ENCODE data around the gene TCEAL9. TPM values are rescaled to one million over a fixed set of nuclear protein-coding genes. Genes with fewer than 3 reads are reported as not detected.
A peak's percentile ranks its signal among the peaks of the same experiment; 100 is the strongest.

The TCEAL9 gene
- total RNA-seq, 3 donors from 2014 or later = 47.4 to 94.5 (median 92.8) TPM

- peaks cover 0 to 47% of the 10 kb centered on the region in 2 donors for H3K27me3 ChIP-seq
- H3K27ac ChIP-seq = no peak overlapping the region
- H3K9me3 ChIP-seq = no peaks in the 10 kb centered on the region
- DNase-seq (ENCODE audit: low spot score in 2 of 2) = no peak
- H3K36me3 ChIP-seq = no peaks in the 10 kb centered on the region
- no peak overlapping the region for H3K4me3 ChIP-seq
- H3K4me1 ChIP-seq = no peaks in the 10 kb centered on the region
- TF ChIP-seq POLR2AphosphoS5 (IDR thresholded peaks at IDR 0.05) (no peak), CTCF (IDR thresholded peaks at IDR 0.05) (no peak), POLR2A (IDR thresholded peaks at IDR 0.05) (no peak)
- intact Hi-C loops (cut with DNase I; ENCODE audit: low total_unique reads) = no loop called here
These were observed 13.2 kb downstream of the TCEAL9 start for GRCh38 chrX:103369479-103369878.

GRCh38 chrX:103372886-103373285, 16.6 kb downstream of the TCEAL9 start:
- DNase-seq (ENCODE audit: low spot score in 2 of 2) = no peak
- no peak overlapping the region for H3K27ac ChIP-seq
- H3K4me1 ChIP-seq = no peaks in the 10 kb centered on the region
- H3K9me3 ChIP-seq = no peaks in the 10 kb centered on the region
- no peaks in the 10 kb centered on the region for H3K36me3 ChIP-seq
- H3K27me3 ChIP-seq = peaks cover 0 to 43% of the 10 kb centered on the region in 2 donors
- intact Hi-C loops (cut with DNase I; ENCODE audit: low total_unique reads) = no loop called here
- TF ChIP-seq POLR2A (IDR thresholded peaks at IDR 0.05) (no peak), POLR2AphosphoS5 (IDR thresholded peaks at IDR 0.05) (no peak), CTCF (IDR thresholded peaks at IDR 0.05) (no peak)
- no peak overlapping the region for H3K4me3 ChIP-seq

- no peaks in the 10 kb centered on the region for H3K4me1 ChIP-seq
- no peaks in the 10 kb centered on the region for H3K9me3 ChIP-seq
- intact Hi-C loops (cut with DNase I; ENCODE audit: low total_unique reads) = no loop called here
- H3K27me3 ChIP-seq = peaks cover 0 to 40% of the 10 kb centered on the region in 2 donors
- DNase-seq (ENCODE audit: low spot score in 2 of 2) = no peak
- TF ChIP-seq POLR2AphosphoS5 (IDR thresholded peaks at IDR 0.05) (no peak), CTCF (IDR thresholded peaks at IDR 0.05) (no peak), POLR2A (IDR thresholded peaks at IDR 0.05) (no peak)
- H3K27ac ChIP-seq = no peak overlapping the region
- H3K4me3 ChIP-seq = no peak overlapping the region
- no peaks in the 10 kb centered on the region for H3K36me3 ChIP-seq
These were observed 17.3 kb downstream of the TCEAL9 start for GRCh38 chrX:103373581-103373980.

GRCh38 chrX:103376118-103376978, 20.0 kb downstream of the TCEAL9 start, which contains the start of gene BEX3:
Gene BEX3 (plus strand): TSS chrX:103376538. CDS start chrX:103377522, 984 bp downstream.
- Histone ChIP-seq H3K27me3 (peaks cover 0 to 23% of the 10 kb centered on the region in 2 donors), H3K4me1 (no peaks in the 10 kb centered on the region), H3K36me3 (no peaks in the 10 kb centered on the region), H3K27ac (peak within 1 kb of the TSS; percentile 80 to 94), H3K4me3 (peak within 1 kb of the TSS; percentile 62 to 82 (median 66)), H3K9me3 (no peaks in the 10 kb centered on the region)
- peak; percentile 34 to 53 for DNase-seq (ENCODE audit: low spot score in 2 of 2)
- peak in 1 of 3 donors; percentile 43 for TF ChIP-seq POLR2AphosphoS5 (IDR thresholded peaks at IDR 0.05)
- TF ChIP-seq POLR2A (IDR thresholded peaks at IDR 0.05) = no peak
- TF ChIP-seq CTCF (IDR thresholded peaks at IDR 0.05) = no peak
- intact Hi-C loops (cut with DNase I; ENCODE audit: low total_unique reads) = no loop called here

- intact Hi-C loops (cut with DNase I; ENCODE audit: low total_unique reads) = no loop called here
- H3K27ac ChIP-seq = peak overlapping the region; percentile 80 to 94
- no peak for DNase-seq (ENCODE audit: low spot score in 2 of 2)
- TF ChIP-seq CTCF (IDR thresholded peaks at IDR 0.05) = no peak
- no peak for TF ChIP-seq POLR2AphosphoS5 (IDR thresholded peaks at IDR 0.05)
- no peak for TF ChIP-seq POLR2A (IDR thresholded peaks at IDR 0.05)
- H3K4me1 ChIP-seq = no peaks in the 10 kb centered on the region
- H3K4me3 ChIP-seq = peak overlapping the region; percentile 62 to 82 (median 66)
- H3K27me3 ChIP-seq = peaks cover 0 to 22% of the 10 kb centered on the region in 2 donors
- H3K9me3 ChIP-seq = no peaks in the 10 kb centered on the region
- H3K36me3 ChIP-seq = no peaks in the 10 kb centered on the region
These were observed 20.6 kb downstream of the TCEAL9 start for GRCh38 chrX:103376979-103377324.

Data from breast epithelium (tissue), 4 donors.